ENCODE results near the gene CYB561.
A peak's percentile ranks its signal among the peaks of the same experiment; 100 is the strongest.

The CYB561 gene

GRCh38 chr17:63440770-63441335 is 5.3 kb downstream of the CYB561 start:
- Histone ChIP-seq H3K9me3 (no peaks in the 10 kb centered on the region), H3K27me3 (ENCODE audit: low read depth) (no peaks in the 10 kb centered on the region), H3K4me3 (no peak overlapping the region), H3K36me3 (replicated peaks) (no peaks in the 10 kb centered on the region), H3K4me1 (peaks cover 5% of the 10 kb centered on the region; the same call in 1 of the 2 replicates)
- DNase-seq (ENCODE audit: low spot score in 2 of 2): no peak
- in situ Hi-C loops (cut with MboI; ENCODE audit: low sequenced_read_pairs): no loop called here

DNA sequence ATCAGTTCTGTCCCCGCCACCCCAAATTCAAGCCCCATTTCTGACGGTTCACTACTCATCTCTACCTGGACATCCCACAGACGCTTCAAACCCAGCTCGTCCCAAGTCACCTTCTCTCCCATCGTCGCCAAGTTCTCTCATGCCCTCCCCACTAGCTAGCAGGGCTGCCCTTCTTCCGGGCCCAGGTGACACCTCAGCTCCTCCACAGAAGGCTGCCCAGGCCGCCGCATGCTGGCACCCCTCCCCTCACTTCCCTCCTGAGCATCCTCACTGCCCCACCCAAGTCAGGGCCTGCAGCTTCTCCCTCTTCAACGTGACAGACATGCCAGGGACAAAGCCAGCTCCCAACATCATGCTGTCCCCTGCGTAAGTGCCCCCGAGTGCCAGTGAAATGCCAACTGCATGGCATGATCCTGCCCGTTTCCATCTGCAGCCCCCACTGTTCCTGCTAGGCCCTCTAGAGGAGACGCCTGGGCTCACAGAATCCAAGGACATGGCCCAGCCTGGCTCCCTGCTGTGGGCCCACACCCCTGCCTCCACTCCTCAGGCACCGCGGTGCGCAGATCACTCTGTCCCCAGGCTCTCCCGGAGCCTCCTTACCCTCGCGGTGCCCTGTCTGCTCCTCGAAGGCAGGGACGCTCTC is 5.9 kb downstream of the CYB561 start:
- Histone ChIP-seq H3K4me3 (no peak overlapping the region), H3K9me3 (no peaks in the 10 kb centered on the region), H3K36me3 (replicated peaks) (no peaks in the 10 kb centered on the region; the same call in 1 of the 2 replicates), H3K27me3 (ENCODE audit: low read depth) (no peaks in the 10 kb centered on the region), H3K4me1 (no peaks in the 10 kb centered on the region; the same call in 1 of the 2 replicates)
- in situ Hi-C loops (cut with MboI; ENCODE audit: low sequenced_read_pairs): no loop called here
- DNase-seq (ENCODE audit: low spot score in 2 of 2): no peak

DNA sequence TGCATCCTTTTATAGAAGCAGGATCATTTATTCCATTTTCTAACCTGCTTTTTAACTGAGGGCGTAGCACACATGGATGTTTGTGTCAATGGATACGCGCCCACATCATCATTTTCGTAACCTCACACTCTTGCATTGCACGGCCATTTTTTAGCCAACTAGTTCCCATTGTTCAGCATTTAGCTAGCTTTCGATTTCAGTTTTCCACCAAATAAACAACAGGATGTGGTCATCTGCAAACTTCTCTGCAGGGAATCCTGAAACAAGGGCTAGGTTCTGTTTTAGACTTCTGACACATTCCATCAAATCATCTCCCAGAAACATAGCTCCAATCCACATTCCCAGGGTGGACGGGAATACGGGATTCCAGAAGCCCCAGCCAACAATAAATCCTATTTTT is 6.4 kb downstream of the CYB561 start:
- Histone ChIP-seq H3K27me3 (ENCODE audit: low read depth) (no peaks in the 10 kb centered on the region), H3K4me1 (no peaks in the 10 kb centered on the region; the same call in 1 of the 2 replicates), H3K9me3 (no peaks in the 10 kb centered on the region), H3K4me3 (no peak overlapping the region), H3K36me3 (replicated peaks) (no peaks in the 10 kb centered on the region; the same call in 1 of the 2 replicates)
- in situ Hi-C loops (cut with MboI; ENCODE audit: low sequenced_read_pairs): no loop called here
- DNase-seq (ENCODE audit: low spot score in 2 of 2): no peak

DNA sequence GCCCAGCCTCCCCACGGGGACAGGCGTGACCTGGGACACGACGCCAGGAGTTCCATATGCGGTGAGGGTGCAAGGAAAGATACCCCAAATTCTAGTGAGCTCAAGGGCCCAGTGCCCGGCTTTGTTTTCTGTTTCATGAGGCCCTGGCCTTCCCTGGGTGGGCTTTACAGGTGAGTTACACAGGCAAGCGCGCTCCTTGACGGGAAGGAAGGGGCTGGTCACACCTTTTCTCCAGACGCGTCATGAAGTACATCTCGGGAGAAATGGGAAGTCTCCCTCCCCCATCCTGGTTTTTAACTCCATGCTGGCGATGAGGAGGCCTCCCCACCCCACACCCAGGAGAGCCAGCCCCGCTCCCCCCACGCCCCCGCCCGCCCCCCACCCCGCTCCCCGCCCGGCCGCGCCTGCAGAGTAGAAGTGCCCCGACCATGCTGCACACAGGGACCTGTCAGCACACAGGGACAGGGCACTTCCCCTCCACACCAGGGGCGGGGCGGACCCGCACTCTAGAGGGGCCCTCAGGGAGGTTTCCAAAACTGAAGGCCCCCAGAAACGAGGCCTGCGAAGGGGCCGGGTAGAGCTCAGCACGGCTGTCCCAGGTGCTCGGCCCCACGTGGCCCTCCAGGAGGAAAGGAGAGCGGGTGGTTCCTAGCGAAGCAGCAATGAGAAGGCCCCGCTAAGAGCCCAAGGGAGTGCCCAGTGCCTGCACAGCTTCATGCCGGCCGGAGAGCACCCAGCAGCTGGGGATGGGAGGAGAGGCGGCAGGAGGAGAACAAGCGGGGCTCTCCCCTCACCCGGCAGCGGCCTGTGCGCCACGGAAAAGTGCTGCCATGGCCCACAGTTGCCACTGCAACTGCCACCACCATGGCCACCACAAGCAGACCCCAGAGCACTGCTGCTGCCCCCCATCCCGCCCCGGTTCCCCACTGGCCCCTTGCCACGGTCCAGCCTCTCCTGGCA is 7.7 kb downstream of the CYB561 start:
- Histone ChIP-seq H3K9me3 (no peaks in the 10 kb centered on the region), H3K4me3 (no peak overlapping the region), H3K36me3 (replicated peaks) (no peaks in the 10 kb centered on the region; the same call in 1 of the 2 replicates), H3K4me1 (no peaks in the 10 kb centered on the region), H3K27me3 (ENCODE audit: low read depth) (no peaks in the 10 kb centered on the region)
- in situ Hi-C loops (cut with MboI; ENCODE audit: low sequenced_read_pairs): no loop called here
- DNase-seq (ENCODE audit: low spot score in 2 of 2): no peak

- no peaks in the 10 kb centered on the region; the same call in 1 of the 2 replicates for H3K36me3 ChIP-seq (replicated peaks)
- no peak for DNase-seq (ENCODE audit: low spot score in 2 of 2)
- in situ Hi-C loops (cut with MboI; ENCODE audit: low sequenced_read_pairs): no loop called here
- no peaks in the 10 kb centered on the region for H3K4me1 ChIP-seq
- no peak overlapping the region for H3K4me3 ChIP-seq
- H3K27me3 ChIP-seq (ENCODE audit: low read depth): no peaks in the 10 kb centered on the region
- H3K9me3 ChIP-seq: no peaks in the 10 kb centered on the region
Measured at GRCh38 chr17:63437287-63438091, 8.6 kb downstream of the CYB561 start.

DNA sequence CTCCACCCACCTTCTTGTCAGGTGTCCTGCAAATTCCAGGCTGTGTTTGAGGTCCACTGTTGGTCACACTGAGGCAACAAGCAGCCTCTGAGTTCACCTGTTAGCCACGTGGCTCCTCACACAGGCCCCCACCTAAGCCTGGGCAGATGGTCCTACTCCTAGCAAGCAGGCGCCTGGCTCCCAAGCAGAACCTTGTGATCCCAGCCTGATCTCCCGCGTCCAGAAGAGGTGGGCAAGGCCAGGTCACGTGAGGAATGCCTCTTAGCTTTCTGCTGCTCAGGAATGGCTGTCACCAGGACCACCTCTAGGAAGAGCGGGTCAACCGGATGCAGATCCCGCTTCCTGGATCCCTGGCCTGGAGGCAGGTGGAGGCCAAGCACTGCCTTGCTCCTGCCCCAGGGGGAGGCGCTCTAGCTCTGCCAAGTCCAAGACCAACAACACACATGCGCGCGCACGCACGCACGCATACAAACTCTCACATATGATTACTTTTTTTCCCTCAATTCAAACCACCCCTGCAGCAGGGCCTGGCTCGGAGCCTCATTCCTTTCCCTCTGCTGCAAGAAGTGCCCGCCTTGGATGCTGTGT is 9.5 kb downstream of the CYB561 start:
- H3K4me1 ChIP-seq: no peaks in the 10 kb centered on the region
- H3K36me3 ChIP-seq (replicated peaks): no peaks in the 10 kb centered on the region; the same call in 1 of the 2 replicates
- H3K27me3 ChIP-seq (ENCODE audit: low read depth): no peaks in the 10 kb centered on the region
- no peaks in the 10 kb centered on the region for H3K9me3 ChIP-seq
- in situ Hi-C loops (cut with MboI; ENCODE audit: low sequenced_read_pairs): no loop called here
- H3K4me3 ChIP-seq: no peak overlapping the region
- DNase-seq (ENCODE audit: low spot score in 2 of 2): peak in 1 of 2 experiments; percentile 36

DNA sequence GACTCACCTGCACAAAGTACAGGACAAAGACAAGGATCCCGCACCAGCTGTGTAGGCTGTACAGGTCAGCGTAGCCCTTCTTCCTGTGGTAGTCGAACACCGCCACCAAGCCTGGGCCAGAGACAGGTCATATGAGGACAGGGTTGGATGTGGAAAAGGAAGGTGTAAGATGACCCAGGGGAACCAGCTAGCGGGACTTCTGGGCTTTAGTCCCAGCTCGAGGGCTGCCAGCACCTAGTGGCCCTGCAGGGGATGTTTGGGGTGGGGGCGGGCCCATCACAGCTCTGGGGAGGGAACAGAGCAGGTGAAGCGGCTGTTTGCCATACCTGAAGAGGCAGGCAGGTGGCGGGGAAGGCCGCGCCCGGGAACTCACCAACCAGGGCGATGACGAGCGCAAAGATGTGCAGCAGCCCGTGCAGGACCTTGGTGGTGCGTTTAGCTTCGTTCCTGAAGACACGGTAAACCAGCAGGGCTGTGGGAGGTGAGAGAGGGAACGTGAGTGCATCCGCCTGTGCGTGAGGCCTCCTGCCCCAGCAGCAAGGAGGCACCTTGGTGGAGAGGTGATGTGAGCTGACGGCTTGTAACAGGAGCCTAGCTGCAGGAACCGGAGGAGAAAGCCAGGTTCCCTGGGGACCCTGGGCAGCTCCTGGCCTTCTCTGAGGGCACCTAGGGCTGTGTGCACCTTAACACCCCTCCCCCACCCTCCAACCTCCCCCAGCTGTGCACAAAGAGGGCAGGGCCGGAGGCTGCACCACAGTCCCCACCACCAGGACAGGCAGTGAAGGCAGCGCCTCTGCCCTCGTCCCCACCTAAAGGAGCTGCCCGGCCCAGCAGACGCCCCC is 10.2 kb downstream of the CYB561 start:
- no peak for DNase-seq (ENCODE audit: low spot score in 2 of 2)
- Histone ChIP-seq H3K4me1 (no peaks in the 10 kb centered on the region), H3K9me3 (no peaks in the 10 kb centered on the region), H3K36me3 (replicated peaks) (no peaks in the 10 kb centered on the region; the same call in 1 of the 2 replicates), H3K4me3 (no peak overlapping the region), H3K27me3 (ENCODE audit: low read depth) (no peaks in the 10 kb centered on the region)
- in situ Hi-C loops (cut with MboI; ENCODE audit: low sequenced_read_pairs): no loop called here

DNA sequence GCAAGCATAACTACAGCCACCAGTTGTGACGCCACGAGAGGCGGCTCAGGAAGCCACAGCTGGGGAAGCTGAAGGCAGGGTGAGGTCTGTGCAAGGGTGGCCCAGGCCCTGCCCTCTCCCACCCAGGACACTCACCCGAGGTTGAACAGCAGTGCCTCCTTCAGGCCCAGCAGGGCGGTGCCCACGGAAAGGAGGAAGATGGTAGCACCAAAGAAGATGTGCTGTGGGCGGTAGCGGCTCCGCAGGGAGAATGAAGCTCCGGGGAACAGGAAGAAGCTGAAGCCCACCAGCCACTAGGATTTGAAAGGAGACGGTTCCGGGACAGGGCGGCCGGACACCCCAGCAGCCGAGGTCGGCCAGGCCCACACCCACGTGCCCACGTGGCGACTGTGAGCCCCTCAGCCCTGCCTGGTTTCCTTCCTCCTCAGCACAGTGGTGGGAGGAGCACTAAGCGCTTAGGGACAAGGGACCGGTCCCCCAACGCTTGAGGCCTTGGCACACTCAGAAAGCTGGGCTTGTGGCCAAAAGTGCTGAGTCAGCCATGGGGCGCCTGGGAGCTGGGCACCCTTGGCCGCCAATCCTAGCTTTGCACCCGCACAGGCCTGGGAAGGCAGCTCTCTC is 11.0 kb downstream of the CYB561 start:
- Histone ChIP-seq H3K27me3 (ENCODE audit: low read depth) (no peaks in the 10 kb centered on the region), H3K9me3 (no peaks in the 10 kb centered on the region), H3K4me3 (no peak overlapping the region), H3K36me3 (replicated peaks) (no peaks in the 10 kb centered on the region; the same call in 1 of the 2 replicates), H3K4me1 (no peaks in the 10 kb centered on the region)
- in situ Hi-C loops (cut with MboI; ENCODE audit: low sequenced_read_pairs): no loop called here
- peak in 1 of 2 experiments; percentile 38 for DNase-seq (ENCODE audit: low spot score in 2 of 2)

DNA sequence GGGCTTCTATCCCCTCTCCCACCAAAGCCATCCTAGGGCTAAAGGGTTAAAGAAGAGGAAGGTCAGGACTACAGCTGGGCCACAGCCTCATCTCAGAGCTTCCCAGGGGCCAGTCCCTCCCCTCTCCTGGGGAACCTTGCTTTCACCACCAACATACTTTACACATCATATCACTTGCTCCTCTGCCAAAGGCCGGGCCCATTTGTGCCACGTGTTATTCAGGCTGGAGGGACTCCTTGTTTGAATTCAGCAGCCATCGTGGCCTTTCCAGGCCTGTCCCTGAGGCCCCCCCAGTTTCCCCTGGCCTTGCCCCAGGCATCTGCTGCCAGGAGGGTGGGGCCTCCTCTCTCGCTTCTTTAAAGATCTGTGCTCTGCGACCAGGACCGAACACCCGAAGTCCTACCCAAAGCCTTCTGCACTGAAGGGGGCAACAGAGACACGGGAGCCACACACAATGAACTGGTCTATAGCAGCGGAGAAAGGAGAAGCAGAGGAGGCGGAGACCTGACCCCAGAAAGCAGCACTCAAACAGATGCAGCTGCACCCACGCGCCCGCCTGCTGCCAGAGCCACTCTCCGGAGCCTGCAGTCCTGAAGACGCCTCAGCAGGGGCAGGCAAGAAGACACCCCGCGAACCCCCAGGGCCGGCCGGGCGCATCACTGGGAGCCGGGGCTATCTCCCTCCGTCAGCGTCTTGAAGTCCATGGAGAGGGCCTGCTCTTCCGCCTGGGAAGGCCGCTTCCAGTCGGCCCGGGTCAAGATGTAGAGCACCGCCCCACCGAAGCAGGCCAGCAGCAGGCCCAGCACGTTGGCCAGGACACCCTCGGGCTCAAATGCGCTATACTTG is 12.1 kb downstream of the CYB561 start:
- H3K9me3 ChIP-seq: no peaks in the 10 kb centered on the region
- no peaks in the 10 kb centered on the region; the same call in 1 of the 2 replicates for H3K36me3 ChIP-seq (replicated peaks)
- in situ Hi-C loops (cut with MboI; ENCODE audit: low sequenced_read_pairs): no loop called here
- DNase-seq (ENCODE audit: low spot score in 2 of 2): no peak
- no peaks in the 10 kb centered on the region for H3K4me1 ChIP-seq
- H3K4me3 ChIP-seq: no peak overlapping the region
- no peaks in the 10 kb centered on the region for H3K27me3 ChIP-seq (ENCODE audit: low read depth)

DNA sequence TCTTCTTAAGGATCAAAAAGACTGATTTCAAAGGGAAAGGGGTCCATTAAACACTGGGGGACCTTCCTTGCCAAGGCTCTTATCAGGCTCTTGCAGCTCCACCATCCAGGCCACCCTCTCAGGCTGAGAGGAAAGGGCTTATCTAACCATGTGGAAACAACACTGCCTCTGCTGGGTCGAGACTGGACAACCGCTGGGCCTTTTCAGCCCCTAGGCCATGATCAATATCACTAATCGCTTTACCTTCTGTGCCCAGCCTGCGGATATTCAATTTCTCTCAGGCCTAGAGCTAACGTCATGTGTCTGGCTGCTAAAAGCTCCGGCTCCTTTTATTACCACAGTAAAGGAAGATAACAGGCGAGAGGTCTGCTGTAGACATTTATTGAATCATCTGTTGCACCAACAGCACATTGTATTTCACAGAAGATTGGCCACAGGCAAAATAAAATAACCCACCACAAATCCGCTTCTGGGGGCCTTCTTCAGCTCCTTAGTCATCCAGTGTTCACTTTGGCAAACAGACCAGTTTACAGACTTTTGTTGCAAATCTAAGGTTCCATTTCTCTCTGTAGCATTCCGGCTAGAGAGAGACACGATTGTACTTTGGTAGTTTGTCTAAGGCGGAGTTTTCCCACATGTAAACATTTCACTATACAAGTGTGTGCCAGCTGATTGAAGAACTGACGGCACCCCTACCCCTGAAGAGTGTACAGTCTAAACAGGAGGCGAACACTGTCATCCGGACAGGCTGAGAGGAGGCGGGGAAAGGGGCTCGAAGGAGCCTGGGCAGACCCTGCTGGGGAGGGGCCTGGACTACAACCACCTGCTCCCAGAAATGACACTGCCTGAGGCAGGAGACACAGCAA is 13.9 kb downstream of the CYB561 start:
- no peaks in the 10 kb centered on the region; the same call in 1 of the 2 replicates for H3K36me3 ChIP-seq (replicated peaks)
- no peaks in the 10 kb centered on the region for H3K27me3 ChIP-seq (ENCODE audit: low read depth)
- no peaks in the 10 kb centered on the region for H3K4me1 ChIP-seq
- no peaks in the 10 kb centered on the region for H3K9me3 ChIP-seq
- in situ Hi-C loops (cut with MboI; ENCODE audit: low sequenced_read_pairs): no loop called here
- DNase-seq (ENCODE audit: low spot score in 2 of 2): no peak
- H3K4me3 ChIP-seq: no peak overlapping the region

GRCh38 chr17:63431618-63431938 is 14.5 kb downstream of the CYB561 start:
- Histone ChIP-seq H3K9me3 (no peaks in the 10 kb centered on the region), H3K4me3 (no peak overlapping the region), H3K4me1 (no peaks in the 10 kb centered on the region), H3K36me3 (replicated peaks) (no peaks in the 10 kb centered on the region; the same call in 1 of the 2 replicates), H3K27me3 (ENCODE audit: low read depth) (no peaks in the 10 kb centered on the region)
- no peak for DNase-seq (ENCODE audit: low spot score in 2 of 2)
- in situ Hi-C loops (cut with MboI; ENCODE audit: low sequenced_read_pairs): no loop called here

All from HAP-1 (cell line).